Measurements from ENCODE around the gene IQSEC3.
"Not testable (repeated sequence)": the region's sequence is repeated elsewhere in the genome, so short reads cannot be mapped to it uniquely, and the experiment has no call there.

DNA sequence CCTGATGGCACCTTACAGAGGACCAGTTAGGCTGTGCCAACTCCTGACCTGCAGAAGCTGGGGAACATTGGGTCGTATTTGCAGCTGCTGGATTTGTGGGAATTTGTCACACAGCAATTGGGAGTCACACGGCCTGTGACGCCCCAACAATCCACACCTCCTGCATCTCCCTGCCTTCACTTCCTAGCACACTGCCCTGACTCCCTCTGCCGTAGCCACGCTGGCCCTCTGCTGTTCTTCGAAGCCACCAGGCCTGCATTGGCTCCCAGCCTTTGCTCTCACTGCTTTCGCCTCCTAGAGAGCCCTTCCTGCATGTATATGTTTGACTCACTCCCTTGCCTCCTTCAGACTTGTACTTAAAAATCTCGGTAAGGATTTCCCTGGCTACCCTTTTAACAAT is 22.2 kb upstream of the IQSEC3 start:
- not testable (repeated sequence) for TF ChIP-seq FOXK2 (IDR thresholded peaks at IDR 0.05); FOXA1 (IDR thresholded peaks at IDR 0.05); NFRKB (IDR thresholded peaks at IDR 0.05); SUZ12 (IDR thresholded peaks at IDR 0.05); BHLHE40 (IDR thresholded peaks at IDR 0.05; ENCODE audit: borderline replicate concordance); TARDBP (IDR thresholded peaks at IDR 0.05); FOXM1 (IDR thresholded peaks at IDR 0.05; ENCODE audit: borderline replicate concordance); PKNOX1 (IDR thresholded peaks at IDR 0.05); SP1 (IDR thresholded peaks at IDR 0.05); ZNF384 (IDR thresholded peaks at IDR 0.05); ELF4 (IDR thresholded peaks at IDR 0.05)
